Frontal cortex (tissue), 4 donors: Measurements from ENCODE around the gene FN1. TPM values are rescaled to one million over a fixed set of nuclear protein-coding genes. Genes with fewer than 3 reads are reported as not detected.
A peak's percentile ranks its signal among the peaks of the same experiment; 100 is the strongest.

Experiments
- DNase-seq, 2 donors: peaks; one replicate each; pipeline ENCODE4 v3.0.0; 2012; ENCODE audit warnings: low spot score in 2 of 2
- FAIRE-seq: peaks from 2 replicates; lab custom pipeline; 2012; peaks lifted over from hg19 to GRCh38; lab: Jason Lieb, UNC
- total RNA-seq: library from RNA; depleted of rRNA; stranded (reverse); fragments of >200 nt; gene quantifications from one replicate; pipeline ENCODE4 v1.2.3, GENCODE V29; 2014
- donor health status: control.
- donor health status: control.
- donor health status: control.

The FN1 gene
- total RNA-seq, 1 donor from 2014 or later: 99.9 TPM

- DNase-seq (no peak), FAIRE-seq (no peak)
Observed at GRCh38 chr2:215447056-215447455, 11.2 kb upstream of the FN1 start.

GRCh38 chr2:215442401-215442787 is 6.5 kb upstream of the FN1 start:
- FAIRE-seq (no peak), DNase-seq (no peak)

DNA sequence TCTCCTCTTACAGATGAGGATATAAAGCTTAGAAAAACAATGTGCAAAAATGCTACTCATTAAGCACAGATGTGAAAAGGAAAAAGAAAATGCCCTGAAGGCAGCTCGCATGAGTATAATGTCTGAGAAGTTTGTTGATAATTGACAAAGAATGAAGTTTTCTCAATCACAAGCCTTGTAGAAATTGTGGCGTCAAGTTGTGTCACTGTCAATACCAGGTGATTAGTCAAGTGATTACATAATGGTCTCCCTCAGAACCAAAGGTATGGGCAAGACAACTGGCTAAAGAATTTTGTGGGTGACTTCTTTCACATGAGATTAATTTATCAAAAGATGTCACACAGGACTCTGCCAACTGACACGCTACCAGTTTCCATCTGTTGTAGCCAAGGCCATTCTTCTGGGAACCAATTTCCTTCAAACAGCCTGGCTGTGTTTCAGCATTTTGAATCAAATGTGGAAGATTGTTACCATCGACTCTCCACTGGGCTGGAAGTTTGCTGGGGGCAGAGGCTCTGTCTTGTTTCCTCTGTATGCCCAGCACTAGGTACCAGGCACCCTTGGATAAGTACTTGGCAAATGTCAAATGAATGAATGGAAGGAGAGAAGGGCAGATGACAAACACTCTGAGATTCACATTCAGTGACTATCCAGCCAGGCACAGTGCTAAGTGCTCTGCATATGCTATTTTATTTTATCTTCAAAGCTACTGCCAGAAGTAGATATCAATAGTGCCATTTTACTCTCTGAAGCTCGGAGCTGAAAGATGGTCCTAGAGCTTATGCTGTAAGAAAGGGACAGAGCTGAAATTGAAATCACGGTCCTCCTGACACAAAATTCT is 5.9 kb upstream of the FN1 start:
- DNase-seq: no peak
- no peak for FAIRE-seq

DNA sequence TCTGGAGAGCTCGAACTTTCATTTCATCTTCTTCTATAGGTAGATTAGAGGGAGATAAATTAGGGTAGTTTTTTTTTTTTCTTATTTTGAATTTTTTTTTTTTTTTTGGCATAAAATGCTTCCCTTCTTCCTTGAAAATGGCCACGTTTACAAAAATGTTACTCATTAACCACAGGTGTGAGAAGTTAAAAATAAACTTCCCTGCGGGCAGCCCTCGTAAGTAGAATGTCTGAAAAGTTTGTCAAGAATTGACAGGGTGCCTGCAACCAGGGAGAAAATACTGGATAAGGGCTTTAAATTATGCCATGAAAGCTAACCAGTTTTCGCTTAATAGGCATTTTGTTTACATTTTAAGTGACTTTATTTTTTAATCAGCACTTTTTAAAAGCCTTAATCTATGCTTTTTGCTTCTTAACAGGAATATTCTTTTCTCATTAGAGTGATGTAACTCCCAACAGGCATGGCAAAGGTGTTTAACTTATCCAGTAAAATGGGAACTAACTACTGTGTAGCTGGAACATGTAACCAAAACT is 4.2 kb upstream of the FN1 start:
- FAIRE-seq: no peak
- no peak for DNase-seq

- no peak for FAIRE-seq
Observed at GRCh38 chr2:215439404-215439803, 3.5 kb upstream of the FN1 start.

GRCh38 chr2:215437614-215438013 is 1.7 kb upstream of the FN1 start:
- FAIRE-seq: no peak
- DNase-seq: no peak

More at GRCh38 chr2:215439404-215439803, 3.5 kb upstream of the FN1 start:
- no peak for DNase-seq

DNA sequence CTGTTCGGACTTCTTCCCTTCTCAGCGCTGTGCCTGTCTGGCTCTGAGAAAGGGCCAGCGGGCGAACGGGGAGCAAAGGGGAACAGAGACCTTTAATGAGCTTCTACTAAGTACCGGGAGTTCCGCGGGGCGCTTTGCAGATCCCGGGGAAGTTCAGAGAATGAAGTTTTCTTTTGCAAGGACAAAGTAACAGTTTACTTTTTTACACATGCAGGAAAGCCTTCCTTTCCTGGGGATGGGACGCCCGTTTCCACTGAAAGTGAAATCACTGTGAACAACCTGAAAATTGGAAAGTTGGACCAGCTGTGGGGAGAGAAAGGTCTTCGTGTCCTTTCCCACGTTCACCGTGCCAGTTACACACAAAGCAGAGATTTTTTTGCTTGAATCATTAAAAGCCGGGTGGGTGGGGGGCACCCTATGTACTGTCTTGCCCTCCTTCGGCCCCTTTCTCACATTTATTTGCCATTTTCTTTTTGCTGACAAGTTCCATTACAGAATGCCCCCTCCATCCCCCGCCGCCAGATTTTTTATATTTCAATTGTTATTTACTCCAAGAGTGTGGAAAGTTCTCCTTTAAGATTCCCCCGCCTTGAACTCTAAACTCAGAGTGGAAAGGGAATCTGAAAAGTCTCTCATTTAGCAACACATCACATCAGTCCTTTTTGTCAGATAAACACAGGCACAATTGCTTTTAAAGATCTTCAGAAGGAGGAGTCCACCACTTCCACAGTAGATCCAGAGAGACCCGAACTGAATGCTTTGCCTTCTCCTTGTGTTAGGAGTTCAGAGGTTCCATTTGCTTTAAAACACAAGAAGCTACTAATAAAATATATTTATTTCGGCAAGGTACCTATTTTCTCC is 1.1 kb upstream of the FN1 start:
- FAIRE-seq (no peak), DNase-seq (peak; percentile 12 to 35)

DNA sequence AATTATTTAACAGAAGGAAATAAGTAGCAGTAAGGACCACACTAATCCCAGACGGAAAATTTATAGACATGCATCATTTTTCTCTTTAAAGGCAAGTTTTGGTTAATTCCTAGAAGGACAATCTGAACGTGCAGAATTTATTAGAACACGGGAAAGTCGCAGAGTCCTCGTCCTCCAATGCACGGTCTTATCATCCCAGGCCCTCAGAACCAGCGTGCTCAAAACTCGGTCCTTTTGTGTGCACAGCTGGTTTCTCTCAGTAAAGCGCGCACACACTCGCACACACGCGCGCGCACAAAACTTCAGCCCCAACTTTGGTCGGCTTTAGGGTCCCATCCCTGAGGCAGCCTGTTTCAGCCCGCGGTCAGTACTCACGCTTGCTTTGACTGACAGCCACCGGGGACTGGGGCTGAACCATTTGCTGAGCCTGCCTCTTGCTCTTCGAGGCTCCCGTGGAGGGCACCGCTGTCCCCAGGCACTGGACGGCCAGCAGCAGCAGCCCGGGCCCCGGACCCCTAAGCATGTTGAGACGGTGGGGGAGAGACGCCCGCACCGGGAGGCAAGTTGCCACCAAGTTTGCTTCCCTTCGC is 493 bp downstream of the FN1 start:
- DNase-seq (no peak), FAIRE-seq (no peak)

DNA sequence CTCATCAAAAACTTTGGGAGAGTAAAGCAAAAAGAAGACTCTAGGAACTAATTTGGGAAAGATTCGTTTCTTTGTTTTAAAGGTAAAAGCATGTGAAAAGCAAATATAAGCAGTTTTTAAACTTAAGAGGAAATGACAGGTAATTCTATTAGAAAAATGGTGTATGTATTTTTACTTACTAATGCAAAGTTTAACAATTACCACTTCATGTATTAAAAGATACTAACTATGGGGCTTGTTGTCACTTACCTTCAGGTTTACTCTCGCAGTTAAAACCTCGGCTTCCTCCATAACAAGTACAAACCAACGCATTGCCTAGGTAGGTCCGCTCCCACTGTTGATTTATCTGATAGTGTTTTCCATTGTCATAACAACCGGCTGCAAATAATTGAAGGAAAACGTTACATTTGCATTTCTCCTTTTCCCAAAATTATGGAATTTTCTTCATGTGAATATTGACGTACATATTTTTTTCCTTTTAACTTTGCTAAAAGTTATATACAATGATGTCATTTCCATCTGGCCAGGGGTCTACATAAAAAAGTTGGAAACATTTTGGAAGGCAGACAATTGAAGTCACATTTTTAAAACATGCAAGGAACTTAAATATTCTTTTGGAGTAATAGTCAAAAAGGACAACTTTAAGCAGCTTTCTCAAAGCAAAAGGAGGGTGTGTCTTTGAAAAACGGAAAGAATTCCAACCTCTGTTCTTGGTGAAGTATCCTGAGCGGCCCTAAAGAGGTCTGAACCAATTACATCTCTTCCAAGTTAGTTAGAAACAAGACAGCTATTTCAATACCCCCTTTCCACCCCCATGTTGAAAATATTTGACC is 1.2 kb downstream of the FN1 start:
- FAIRE-seq (no peak), DNase-seq (no peak)

DNA sequence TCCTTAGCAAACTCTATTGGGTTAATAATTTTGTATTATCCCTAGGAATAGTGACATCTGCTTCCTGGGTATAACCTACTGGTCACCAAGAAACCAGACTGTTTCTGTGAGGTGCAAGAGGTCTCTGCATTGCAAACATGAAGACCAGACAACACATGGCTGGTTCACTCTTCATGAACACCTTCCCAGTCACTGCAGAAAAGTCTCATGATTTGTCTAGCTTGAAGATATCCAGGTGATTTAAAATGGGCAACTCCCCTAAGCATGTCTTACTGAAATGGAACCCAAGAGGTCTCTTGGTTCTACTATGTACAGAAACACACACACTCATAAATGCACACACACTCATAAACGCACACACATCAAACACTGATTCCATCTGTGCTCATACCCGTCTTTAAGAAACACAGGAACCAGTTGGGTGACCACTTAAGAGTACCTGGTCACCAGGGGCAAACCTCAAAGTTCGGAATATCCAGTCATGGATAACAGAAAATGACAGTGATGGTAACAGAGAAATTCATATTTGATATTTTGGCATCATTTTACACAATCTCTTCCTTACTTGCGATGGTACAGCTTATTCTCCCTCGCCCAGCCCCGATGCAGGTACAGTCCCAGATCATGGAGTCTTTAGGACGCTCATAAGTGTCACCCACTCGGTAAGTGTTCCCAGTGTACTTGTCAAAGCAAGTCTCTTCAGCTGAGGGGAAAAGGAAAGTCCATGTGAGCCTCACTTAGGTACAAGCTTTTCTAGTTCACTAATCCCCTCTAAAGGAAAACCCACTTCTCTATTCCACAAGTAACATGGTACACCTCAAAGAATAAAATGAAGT is 2.9 kb downstream of the FN1 start:
- DNase-seq: no peak
- no peak for FAIRE-seq

- FAIRE-seq (no peak), DNase-seq (no peak)
Observed at GRCh38 chr2:215431778-215432758, 3.8 kb downstream of the FN1 start.

GRCh38 chr2:215431290-215431689 is 4.6 kb downstream of the FN1 start:
- DNase-seq (no peak), FAIRE-seq (no peak)

DNA sequence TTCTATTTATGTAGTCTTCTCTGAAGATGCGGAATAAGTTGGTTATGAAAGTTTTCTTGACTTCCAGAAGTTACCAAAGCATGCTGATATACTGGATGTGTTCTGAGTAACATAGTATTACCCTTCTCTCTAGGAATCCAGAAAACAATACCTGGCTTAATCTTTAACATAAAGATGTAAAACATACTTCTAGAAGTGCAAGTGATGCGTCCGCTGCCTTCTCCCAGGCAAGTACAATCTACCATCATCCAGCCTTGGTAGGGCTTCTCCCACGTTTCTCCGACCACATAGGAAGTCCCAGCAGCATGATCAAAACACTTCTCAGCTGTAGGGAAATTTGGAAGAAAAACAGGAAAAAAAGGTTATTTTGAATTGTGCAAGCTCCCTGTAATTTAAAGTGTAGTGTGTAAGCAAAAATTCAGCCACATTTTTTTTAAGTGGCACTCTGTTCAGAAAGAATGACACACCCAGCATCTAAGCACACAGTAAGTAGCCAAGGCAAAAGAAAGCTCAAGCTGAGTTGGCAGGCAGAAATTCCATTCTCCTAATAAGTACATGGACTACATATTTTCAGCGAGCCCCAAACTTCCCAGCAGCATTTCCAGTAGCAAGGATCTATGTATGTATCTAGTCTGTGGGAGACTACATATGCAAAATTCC is 5.2 kb downstream of the FN1 start:
- DNase-seq: no peak
- no peak for FAIRE-seq

GRCh38 chr2:215429424-215429823 is 6.4 kb downstream of the FN1 start:
- DNase-seq (no peak), FAIRE-seq (no peak)

DNA sequence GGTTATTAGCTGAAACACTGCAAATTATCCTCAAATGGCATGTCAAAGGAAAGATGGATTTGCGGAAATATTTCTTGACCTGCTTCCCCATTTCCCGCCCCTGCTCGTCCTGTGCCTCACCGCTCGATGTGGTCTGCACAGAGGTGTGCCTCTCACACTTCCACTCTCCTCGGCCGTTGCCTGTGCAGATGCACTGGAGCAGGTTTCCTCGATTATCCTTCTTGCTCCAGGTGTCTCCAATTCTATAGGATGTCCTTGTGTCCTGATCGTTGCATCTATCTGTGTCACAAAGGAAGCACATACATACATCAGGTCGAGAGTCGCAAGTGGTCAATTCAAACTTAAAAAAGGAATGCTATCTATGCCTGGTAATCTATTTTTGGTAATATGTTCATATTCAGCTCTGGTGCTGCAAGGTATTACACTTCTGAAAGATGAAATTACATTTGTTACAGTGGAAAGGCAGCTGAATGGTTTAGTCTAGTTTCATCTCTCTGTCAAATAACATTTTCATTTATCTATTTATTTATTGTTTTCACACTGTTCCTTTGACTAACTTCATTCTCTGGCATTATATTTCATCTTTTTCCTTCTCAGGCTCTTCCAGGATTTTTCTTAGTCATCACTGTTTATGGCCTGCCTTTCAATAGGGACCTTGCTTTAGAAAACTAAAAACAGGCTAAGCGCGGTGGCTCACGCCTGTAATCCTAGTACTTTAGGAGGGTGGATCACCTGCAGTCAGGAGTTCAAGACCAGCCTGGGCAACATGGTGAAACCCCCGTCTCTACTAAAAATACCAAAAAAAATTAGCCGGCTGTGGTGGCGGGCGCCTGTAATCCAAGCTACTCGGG is 7.6 kb downstream of the FN1 start:
- no peak for DNase-seq
- no peak for FAIRE-seq

DNA sequence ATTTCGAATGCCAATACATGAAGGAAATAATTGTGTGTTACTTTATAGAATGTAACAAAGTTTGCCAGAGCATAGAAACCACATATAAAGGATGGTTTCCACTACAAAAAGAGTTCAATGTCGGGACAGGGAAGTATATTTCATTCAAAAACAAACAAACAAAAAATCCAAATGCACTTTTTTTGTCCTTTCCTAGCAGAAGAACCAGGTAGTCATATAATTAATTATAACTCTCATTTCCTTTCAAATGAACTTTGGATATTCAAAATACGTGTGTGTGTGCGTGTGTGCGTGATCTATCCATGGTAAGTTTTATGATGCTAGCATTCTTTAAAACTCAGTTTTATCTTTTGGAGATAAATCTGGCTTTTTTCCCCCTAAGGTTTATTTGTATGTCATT is 8.3 kb downstream of the FN1 start:
- DNase-seq (no peak), FAIRE-seq (no peak)
